Measurements from ENCODE around the gene UIMC1.

DNA sequence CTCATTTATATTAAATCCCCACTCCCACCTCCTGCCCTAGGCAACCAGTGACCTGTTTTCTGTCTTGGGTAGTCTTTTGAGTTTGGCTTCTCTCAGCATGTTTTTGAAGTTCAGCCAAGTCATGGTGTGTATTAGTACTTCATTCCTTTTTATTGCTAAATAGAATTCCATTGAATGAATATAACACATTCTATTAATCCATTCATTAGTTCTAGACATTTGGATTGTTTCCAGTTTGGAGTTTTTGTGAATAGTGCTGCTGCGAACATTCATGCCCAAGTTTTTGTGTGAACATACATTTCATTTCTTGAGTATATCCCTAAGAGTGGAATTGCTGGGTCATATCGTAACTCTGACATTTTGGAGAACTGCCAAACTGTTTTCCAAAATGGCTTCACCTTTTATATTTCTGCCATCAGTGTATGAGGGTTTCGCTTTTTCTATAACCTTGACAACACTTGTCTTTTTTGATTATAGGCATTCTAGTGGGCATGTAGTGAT lies 18.6 kb upstream of the UIMC1 start:
- TF ChIP-seq, protein P1, sequence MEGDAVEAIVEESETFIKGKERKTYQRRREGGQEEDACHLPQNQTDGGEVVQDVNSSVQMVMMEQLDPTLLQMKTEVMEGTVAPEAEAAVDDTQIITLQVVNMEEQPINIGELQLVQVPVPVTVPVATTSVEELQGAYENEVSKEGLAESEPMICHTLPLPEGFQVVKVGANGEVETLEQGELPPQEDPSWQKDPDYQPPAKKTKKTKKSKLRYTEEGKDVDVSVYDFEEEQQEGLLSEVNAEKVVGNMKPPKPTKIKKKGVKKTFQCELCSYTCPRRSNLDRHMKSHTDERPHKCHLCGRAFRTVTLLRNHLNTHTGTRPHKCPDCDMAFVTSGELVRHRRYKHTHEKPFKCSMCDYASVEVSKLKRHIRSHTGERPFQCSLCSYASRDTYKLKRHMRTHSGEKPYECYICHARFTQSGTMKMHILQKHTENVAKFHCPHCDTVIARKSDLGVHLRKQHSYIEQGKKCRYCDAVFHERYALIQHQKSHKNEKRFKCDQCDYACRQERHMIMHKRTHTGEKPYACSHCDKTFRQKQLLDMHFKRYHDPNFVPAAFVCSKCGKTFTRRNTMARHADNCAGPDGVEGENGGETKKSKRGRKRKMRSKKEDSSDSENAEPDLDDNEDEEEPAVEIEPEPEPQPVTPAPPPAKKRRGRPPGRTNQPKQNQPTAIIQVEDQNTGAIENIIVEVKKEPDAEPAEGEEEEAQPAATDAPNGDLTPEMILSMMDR (IDR thresholded peaks at IDR 0.05 in 4 of 5, conservative IDR thresholded peaks at IDR 0.05 in 1 of 5) = no peak
- TF ChIP-seq POLR2A (IDR thresholded peaks at IDR 0.05) = no peak

Measured in gastrocnemius medialis (tissue), 4 donors.